HG02973 (cell line): ENCODE results near the gene ZNF471.

Experiments
- ATAC-seq: cut with Tn5 transposase; IDR thresholded peaks from one replicate; pipeline ENCODE4 v1.9.1; 2021; ENCODE audit warnings: moderate library complexity; ENCODE audit not compliant: unreplicated experiment

Gene ZNF471

DNA sequence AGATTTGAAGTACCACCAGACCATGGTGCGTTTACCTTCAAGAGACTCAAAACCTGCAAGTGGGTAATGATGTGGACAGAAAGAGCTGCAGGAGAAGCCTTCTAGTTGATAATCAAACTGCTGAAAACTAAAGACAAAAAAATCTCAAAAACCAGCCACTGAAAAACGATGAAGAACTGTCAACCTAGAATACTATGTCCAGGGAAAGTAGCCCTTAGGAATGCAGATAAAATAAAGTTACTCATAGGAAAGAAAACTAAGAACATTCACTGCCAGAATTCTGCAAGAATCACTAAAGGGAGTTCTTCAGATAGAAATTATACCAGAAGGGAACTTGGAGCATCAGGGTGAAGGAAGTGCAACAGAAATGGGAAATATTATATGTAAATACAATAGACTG lies 64.9 kb downstream of the ZNF471 start:
- ATAC-seq: no peak

DNA sequence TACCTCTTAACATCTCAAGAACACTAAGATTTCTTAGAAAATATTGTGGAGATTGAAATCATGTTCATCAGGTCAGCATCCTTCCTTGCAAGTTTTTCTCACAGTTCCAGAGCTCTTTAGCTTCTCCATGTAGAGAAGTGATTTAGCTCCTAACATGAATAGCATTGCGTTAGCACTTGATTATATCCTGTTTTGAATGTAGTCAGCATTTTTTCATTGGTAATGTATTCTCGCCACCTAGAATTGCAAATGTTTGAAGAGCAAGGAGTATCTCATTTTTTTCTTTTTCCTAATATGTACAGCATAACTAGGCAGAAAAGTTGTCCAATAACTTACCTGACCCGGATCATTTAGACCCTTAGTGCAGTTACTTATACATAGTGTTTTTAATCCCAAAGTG lies 66.3 kb downstream of the ZNF471 start:
- ATAC-seq: no peak

- ATAC-seq: no peak
Observed at GRCh38 chr19:56577719-56578602, 70.3 kb downstream of the ZNF471 start.
